SK-N-SH (cell line): ENCODE results near the gene DIAPH2. TPM values are rescaled to one million over a fixed set of nuclear protein-coding genes. Genes with fewer than 3 reads are reported as not detected.

Experiments used
- CTCF ChIA-PET: fragments of 300-600, 350-600 bp; formaldehyde crosslinking; extraction: SDS; loops from one replicate; lab custom pipeline; 2021; lab: Yijun Ruan, JAX
- POLR2A ChIA-PET: fragments of 350-600 bp; sonication (Branson Sonifier 250); formaldehyde crosslinking; extraction: SDS; loops from one replicate; lab custom pipeline; 2020; ENCODE audit warnings: antibody characterized with exemption, inconsistent platforms; lab: Yijun Ruan, JAX
- DNase-seq: peaks from one replicate; pipeline ENCODE4 v3.0.0; 2012
- H2AFZ ChIP-seq: fragments of 200-600 bp; sonication (generic); 2 replicates; pipeline ENCODE4 v1.8.1; 2016; ENCODE audit warnings: antibody characterized with exemption, mild to moderate bottlenecking, low read depth
- H3F3A ChIP-seq: fragments of 200-600 bp; sonication (generic); replicated peaks from 2 replicates; pipeline ENCODE3; 2016; ENCODE audit warnings: antibody characterized with exemption, mild to moderate bottlenecking; ENCODE audit not compliant: insufficient read depth
- H3K27ac ChIP-seq, 2 experiments: fragments of 200-500 bp in 1 of 2; fragments of 200-600 bp in 1 of 2; sonication (Bioruptor generic) in 1 of 2; sonication (generic), shearing (Covaris generic) in 1 of 2; 2 replicates each; pipeline versions ENCODE4 v1.5.1 to v1.6.1; 2014 to 2016; ENCODE audit warnings: low read depth in 2 of 2, inconsistent platforms in 1 of 2, low read length in 1 of 2, mild to moderate bottlenecking in 1 of 2, mixed read lengths in 1 of 2
- H3K27me3 ChIP-seq: fragments of 200-600 bp; sonication (generic), shearing (Covaris generic); 2 replicates; pipeline ENCODE4 v1.6.1; 2016; ENCODE audit warnings: mixed run types; ENCODE audit not compliant: insufficient read depth
- H3K36me3 ChIP-seq, 2 experiments: fragments of 200-500 bp in 1 of 2; fragments of 200-600 bp in 1 of 2; sonication (Bioruptor generic) in 1 of 2; sonication (generic) in 1 of 2; replicated peaks in 1 of 2; 2 replicates each; pipeline versions ENCODE3 to v1.5.1; 2014 to 2016; ENCODE audit warnings: low read length in 1 of 2, mild to moderate bottlenecking in 1 of 2; ENCODE audit not compliant: insufficient read depth in 2 of 2, control insufficient read depth in 1 of 2
- H3K4me1 ChIP-seq, 2 experiments: fragments of 200-500 bp in 1 of 2; fragments of 200-600 bp in 1 of 2; sonication (Bioruptor generic) in 1 of 2; sonication (generic), shearing (Covaris generic) in 1 of 2; 2 replicates each; pipeline versions ENCODE4 v1.5.1 to v1.6.1; 2014 to 2016; ENCODE audit warnings: low read depth in 1 of 2, low read length in 1 of 2, mixed run types in 1 of 2; ENCODE audit not compliant: insufficient read depth in 2 of 2, control insufficient read depth in 1 of 2
- H3K4me2 ChIP-seq: fragments of 200-600 bp; sonication (generic), shearing (Covaris generic); 2 replicates; pipeline ENCODE4 v1.6.1; 2017; ENCODE audit warnings: mixed run types
- H3K4me3 ChIP-seq, 2 experiments: fragments of 200-500 bp in 1 of 2; fragments of 200-600 bp in 1 of 2; sonication (Bioruptor generic) in 1 of 2; sonication (generic), shearing (Covaris generic) in 1 of 2; 2 replicates each; pipeline versions ENCODE4 v1.5.1 to v1.8.1; 2014 to 2016; ENCODE audit warnings: low read depth in 2 of 2, inconsistent platforms in 1 of 2, low read length in 1 of 2, mild to moderate bottlenecking in 1 of 2, mixed read lengths in 1 of 2, moderate library complexity in 1 of 2
- H3K79me2 ChIP-seq: fragments of 200-600 bp; sonication (generic); 2 replicates; pipeline ENCODE4 v1.8.1; 2017; ENCODE audit warnings: mild to moderate bottlenecking; ENCODE audit not compliant: insufficient read depth
- H3K9ac ChIP-seq: fragments of 200-600 bp; sonication (generic); 2 replicates; pipeline ENCODE4 v1.6.1; 2017; ENCODE audit warnings: mixed run types
- H3K9me2 ChIP-seq: fragments of 200-600 bp; sonication (generic); 2 replicates; pipeline ENCODE4 v1.6.1; 2017; ENCODE audit warnings: mixed run types
- H3K9me3 ChIP-seq: fragments of 200-600 bp; sonication (generic); 2 replicates; pipeline ENCODE4 v1.6.1; 2017; ENCODE audit warnings: mixed run types, mild to moderate bottlenecking, moderate library complexity
- H4K20me1 ChIP-seq: fragments of 200-600 bp; sonication (generic); 2 replicates; pipeline ENCODE4 v1.6.1; 2017; ENCODE audit warnings: mild to moderate bottlenecking, mixed run types; ENCODE audit not compliant: insufficient read depth
- EP300 ChIP-seq, 2 experiments: IDR thresholded peaks; 2 replicates each; pipeline versions ENCODE4 v1.4.0 to v1.6.1; 2012; ENCODE audit warnings: borderline replicate concordance in 1 of 2, low read depth in 1 of 2, low read length in 1 of 2
- FOSL2 ChIP-seq: IDR thresholded peaks from 2 replicates; pipeline ENCODE4 v1.4.0; 2012; ENCODE audit warnings: low read depth, mild to moderate bottlenecking, moderate library complexity, borderline replicate concordance
- FOXJ3 ChIP-seq: sonication (generic); formaldehyde crosslinking; IDR thresholded peaks from 2 replicates; pipeline ENCODE4 v1.5.1; 2020; ENCODE audit warnings: mild to moderate bottlenecking, missing genetic modification reagents
- FOXM1 ChIP-seq: IDR thresholded peaks from 2 replicates; pipeline ENCODE4 v1.4.0; 2012; ENCODE audit warnings: low read depth, mild to moderate bottlenecking
- GABPA ChIP-seq: IDR thresholded peaks from 2 replicates; pipeline ENCODE4 v1.4.0; 2012; ENCODE audit warnings: low read depth, mild to moderate bottlenecking
- GATA2 ChIP-seq: sonication (generic); formaldehyde crosslinking; IDR thresholded peaks from 2 replicates; pipeline ENCODE4 v1.5.0; 2020; ENCODE audit warnings: mild to moderate bottlenecking, missing genetic modification reagents
- JUND ChIP-seq: IDR thresholded peaks from 2 replicates; pipeline ENCODE4 v1.4.0; 2012
- MXI1 ChIP-seq: IDR thresholded peaks from 2 replicates; pipeline ENCODE4 v1.6.1; 2012; ENCODE audit warnings: mild to moderate bottlenecking, low read depth, low read length, improper control_type of control experiment
- NRF1 ChIP-seq: IDR thresholded peaks from 2 replicates; pipeline ENCODE4 v1.6.1; 2012; ENCODE audit warnings: low read depth, mild to moderate bottlenecking, low read length
- RCOR1 ChIP-seq: fragments of 150-350 bp; IDR thresholded peaks from 2 replicates; pipeline ENCODE4 v1.6.1; 2017; ENCODE audit warnings: antibody characterized with exemption, low read length
- TAF1 ChIP-seq: IDR thresholded peaks from 2 replicates; pipeline ENCODE4 v1.6.1; 2012; ENCODE audit warnings: low read depth, mild to moderate bottlenecking, low read length, moderate library complexity, borderline replicate concordance
- YY1 ChIP-seq: IDR thresholded peaks from 2 replicates; pipeline ENCODE4 v1.4.0; 2012; ENCODE audit warnings: low read depth, mild to moderate bottlenecking
- WGBS: methylation state at CpG from one replicate; pipeline ENCODE4 v1.1.6; 2017; ENCODE audit warnings: low lambda C conversion rate; 5-methylcytosine and 5-hydroxymethylcytosine counted together
- polyA plus RNA-seq, 3 experiments: library from polyadenylated mRNA; depleted of rRNA; stranded (reverse); fragments of >200 nt; gene quantifications; 2 replicates each; pipeline ENCODE4 v1.2.3, GENCODE V29; 2012
- TF ChIP-seq, protein P1 (sequence below): IDR thresholded peaks from 2 replicates; pipeline ENCODE4 v1.4.0; 2012; ENCODE audit warnings: low read depth
- TF ChIP-seq, protein P2 (sequence below): IDR thresholded peaks from 2 replicates; pipeline ENCODE4 v1.6.1; 2012; ENCODE audit warnings: mild to moderate bottlenecking, low read depth, low read length, moderate library complexity
- TF ChIP-seq, protein P3 (sequence below): IDR thresholded peaks from 2 replicates; pipeline ENCODE4 v1.4.0; 2012; ENCODE audit warnings: low read depth, borderline replicate concordance

The DIAPH2 gene
- polyA plus RNA-seq, 1 of the 3 experiments (the other 2 are of a cell fraction): 1.1 TPM

DNA sequence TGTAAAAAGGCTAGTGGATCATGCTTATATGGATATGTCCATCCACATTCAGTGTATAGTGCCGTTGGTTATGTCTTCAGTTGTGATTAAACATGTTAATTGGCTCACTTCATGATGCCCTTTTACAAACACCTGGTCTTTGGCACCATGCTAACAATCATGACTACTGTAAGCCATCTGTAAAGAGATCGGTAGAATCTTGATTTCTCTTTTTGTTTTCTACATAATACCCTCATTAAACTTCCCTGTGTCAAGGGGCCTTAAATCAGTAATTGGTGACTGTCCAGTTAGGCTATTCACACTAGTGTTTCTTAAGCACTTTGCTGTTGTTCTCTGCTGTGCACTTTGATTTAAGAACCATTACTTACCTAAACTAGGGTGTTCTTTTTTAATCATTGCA lies 674.3 kb downstream of the DIAPH2 start:
- no peaks in the 10 kb centered on the region for H3K36me3 ChIP-seq
- no peak overlapping the region for H2AFZ ChIP-seq
- no peaks in the 10 kb centered on the region for H3K9me3 ChIP-seq
- no peak overlapping the region for H3K27ac ChIP-seq
- H3F3A ChIP-seq: no peaks in the 10 kb centered on the region
- WGBS: 50% methylated on average over 2 of the region's 2 CpGs
- no peaks in the 10 kb centered on the region for H4K20me1 ChIP-seq
- no peaks in the 10 kb centered on the region for H3K79me2 ChIP-seq
- DNase-seq: no peak
- TF ChIP-seq JUND: no peak
- TF ChIP-seq, protein P1, sequence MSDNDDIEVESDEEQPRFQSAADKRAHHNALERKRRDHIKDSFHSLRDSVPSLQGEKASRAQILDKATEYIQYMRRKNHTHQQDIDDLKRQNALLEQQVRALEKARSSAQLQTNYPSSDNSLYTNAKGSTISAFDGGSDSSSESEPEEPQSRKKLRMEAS: no peak
- TF ChIP-seq GATA2 (CRISPR knock-in tag): no peak
- TF ChIP-seq GABPA: no peak
- TF ChIP-seq EP300 (IDR thresholded peaks at IDR 0.05; ENCODE audit: borderline replicate concordance in 1 of 2, low read depth in 1 of 2, low read length in 1 of 2): no peak
- no peak for TF ChIP-seq RCOR1
- TF ChIP-seq FOSL2: no peak
- TF ChIP-seq, protein P2, sequence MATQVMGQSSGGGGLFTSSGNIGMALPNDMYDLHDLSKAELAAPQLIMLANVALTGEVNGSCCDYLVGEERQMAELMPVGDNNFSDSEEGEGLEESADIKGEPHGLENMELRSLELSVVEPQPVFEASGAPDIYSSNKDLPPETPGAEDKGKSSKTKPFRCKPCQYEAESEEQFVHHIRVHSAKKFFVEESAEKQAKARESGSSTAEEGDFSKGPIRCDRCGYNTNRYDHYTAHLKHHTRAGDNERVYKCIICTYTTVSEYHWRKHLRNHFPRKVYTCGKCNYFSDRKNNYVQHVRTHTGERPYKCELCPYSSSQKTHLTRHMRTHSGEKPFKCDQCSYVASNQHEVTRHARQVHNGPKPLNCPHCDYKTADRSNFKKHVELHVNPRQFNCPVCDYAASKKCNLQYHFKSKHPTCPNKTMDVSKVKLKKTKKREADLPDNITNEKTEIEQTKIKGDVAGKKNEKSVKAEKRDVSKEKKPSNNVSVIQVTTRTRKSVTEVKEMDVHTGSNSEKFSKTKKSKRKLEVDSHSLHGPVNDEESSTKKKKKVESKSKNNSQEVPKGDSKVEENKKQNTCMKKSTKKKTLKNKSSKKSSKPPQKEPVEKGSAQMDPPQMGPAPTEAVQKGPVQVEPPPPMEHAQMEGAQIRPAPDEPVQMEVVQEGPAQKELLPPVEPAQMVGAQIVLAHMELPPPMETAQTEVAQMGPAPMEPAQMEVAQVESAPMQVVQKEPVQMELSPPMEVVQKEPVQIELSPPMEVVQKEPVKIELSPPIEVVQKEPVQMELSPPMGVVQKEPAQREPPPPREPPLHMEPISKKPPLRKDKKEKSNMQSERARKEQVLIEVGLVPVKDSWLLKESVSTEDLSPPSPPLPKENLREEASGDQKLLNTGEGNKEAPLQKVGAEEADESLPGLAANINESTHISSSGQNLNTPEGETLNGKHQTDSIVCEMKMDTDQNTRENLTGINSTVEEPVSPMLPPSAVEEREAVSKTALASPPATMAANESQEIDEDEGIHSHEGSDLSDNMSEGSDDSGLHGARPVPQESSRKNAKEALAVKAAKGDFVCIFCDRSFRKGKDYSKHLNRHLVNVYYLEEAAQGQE: no peak
- TF ChIP-seq YY1: no peak
- no peak for TF ChIP-seq NRF1
- TF ChIP-seq FOXJ3 (CRISPR knock-in tag): no peak
- TF ChIP-seq TAF1: no peak
- TF ChIP-seq, protein P3, sequence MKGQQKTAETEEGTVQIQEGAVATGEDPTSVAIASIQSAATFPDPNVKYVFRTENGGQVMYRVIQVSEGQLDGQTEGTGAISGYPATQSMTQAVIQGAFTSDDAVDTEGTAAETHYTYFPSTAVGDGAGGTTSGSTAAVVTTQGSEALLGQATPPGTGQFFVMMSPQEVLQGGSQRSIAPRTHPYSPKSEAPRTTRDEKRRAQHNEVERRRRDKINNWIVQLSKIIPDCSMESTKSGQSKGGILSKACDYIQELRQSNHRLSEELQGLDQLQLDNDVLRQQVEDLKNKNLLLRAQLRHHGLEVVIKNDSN: no peak
- no peak for TF ChIP-seq MXI1
- TF ChIP-seq FOXM1: no peak
- no peaks in the 10 kb centered on the region; the same call in 1 of the 2 replicates for H3K9me2 ChIP-seq
- H3K9ac ChIP-seq: no peak overlapping the region
- POLR2A ChIA-PET: no interaction called here
- H3K4me1 ChIP-seq: peaks cover 0 to 2% of the 10 kb centered on the region in 2 experiments; a peak in 1 of 4 replicates
- H3K4me2 ChIP-seq: no peak overlapping the region
- CTCF ChIA-PET: no interaction called here
- H3K27me3 ChIP-seq: no peaks in the 10 kb centered on the region
- no peak overlapping the region for H3K4me3 ChIP-seq
